H9 (cell line): ENCODE results near the gene CEP192. TPM values are rescaled to one million over a fixed set of nuclear protein-coding genes. Genes with fewer than 3 reads are reported as not detected.

ENCODE experiments used
- DNase-seq: peaks from one replicate; pipeline ENCODE4 v3.0.0-alpha.2; 2017
- H2AFZ ChIP-seq: one replicate; pipeline ENCODE4 v1.6.1; 2013; ENCODE audit warnings: mild to moderate bottlenecking, low read length, control low read depth, moderate library complexity
- H2AK5ac ChIP-seq: 2 replicates; pipeline ENCODE4 v1.6.1; 2013; ENCODE audit warnings: low read length, control low read depth, mixed read lengths; ENCODE audit not compliant: insufficient read length
- H2BK120ac ChIP-seq: one replicate; pipeline ENCODE4 v1.6.1; 2013; ENCODE audit warnings: low read depth, mild to moderate bottlenecking, low read length, control low read depth, inconsistent platforms; ENCODE audit not compliant: poor library complexity, severe bottlenecking
- H2BK12ac ChIP-seq: 2 replicates; pipeline ENCODE4 v1.6.1; 2013; ENCODE audit warnings: low read length, control low read depth, mixed read lengths, low read depth; ENCODE audit not compliant: insufficient read length
- H2BK15ac ChIP-seq: 2 replicates; pipeline ENCODE4 v1.6.1; 2013; ENCODE audit warnings: low read depth, low read length, control low read depth
- H2BK20ac ChIP-seq: one replicate; pipeline ENCODE4 v1.6.1; 2013; ENCODE audit warnings: low read depth, mild to moderate bottlenecking, low read length, control low read depth, inconsistent platforms; ENCODE audit not compliant: poor library complexity, severe bottlenecking
- H2BK5ac ChIP-seq: 2 replicates; pipeline ENCODE4 v1.6.1; 2013; ENCODE audit warnings: low read length, control low read depth, mixed read lengths; ENCODE audit not compliant: insufficient read length
- H3K14ac ChIP-seq: 2 replicates; pipeline ENCODE4 v1.6.1; 2013; ENCODE audit warnings: low read length, control low read depth; ENCODE audit not compliant: insufficient read depth
- H3K18ac ChIP-seq: 2 replicates; pipeline ENCODE4 v1.6.1; 2013; ENCODE audit warnings: low read depth, mild to moderate bottlenecking, mixed read lengths, low read length, control low read depth; ENCODE audit not compliant: insufficient read length
- H3K23ac ChIP-seq: 2 replicates; pipeline ENCODE4 v1.6.1; 2013; ENCODE audit warnings: low read length, control low read depth, mixed read lengths, low read depth; ENCODE audit not compliant: insufficient read length
- H3K23me2 ChIP-seq: 2 replicates; pipeline ENCODE4 v1.6.1; 2013; ENCODE audit warnings: low read depth, mild to moderate bottlenecking, mixed read lengths, low read length, control low read depth; ENCODE audit not compliant: insufficient read length, poor library complexity, severe bottlenecking
- H3K27ac ChIP-seq: 2 replicates; pipeline ENCODE4 v1.5.1; 2013; ENCODE audit warnings: low read length, control low read depth, mixed read lengths, low read depth; ENCODE audit not compliant: insufficient read length
- H3K27me3 ChIP-seq: 2 replicates; pipeline ENCODE4 v1.6.1; 2013; ENCODE audit warnings: low read length, control low read depth, inconsistent platforms; ENCODE audit not compliant: insufficient read depth
- H3K4ac ChIP-seq: 2 replicates; pipeline ENCODE4 v1.6.1; 2013; ENCODE audit warnings: low read depth, mild to moderate bottlenecking, control low read depth, inconsistent platforms, low read length, moderate library complexity
- H3K4me1 ChIP-seq: 2 replicates; pipeline ENCODE4 v1.6.1; 2013; ENCODE audit warnings: low read length, control low read depth, inconsistent platforms; ENCODE audit not compliant: insufficient read depth
- H3K4me2 ChIP-seq: 2 replicates; pipeline ENCODE4 v1.6.1; 2013; ENCODE audit warnings: low read length, control low read depth, mixed read lengths; ENCODE audit not compliant: insufficient read length, insufficient read depth
- H3K56ac ChIP-seq: 2 replicates; pipeline ENCODE4 v1.6.1; 2013; ENCODE audit warnings: low read depth, mild to moderate bottlenecking, mixed read lengths, low read length, control low read depth; ENCODE audit not compliant: insufficient read length
- H3K79me1 ChIP-seq: 2 replicates; pipeline ENCODE4 v1.6.1; 2013; ENCODE audit warnings: low read depth, mild to moderate bottlenecking, moderate library complexity, low read length, control low read depth, inconsistent platforms; ENCODE audit not compliant: insufficient read depth, poor library complexity, severe bottlenecking
- H3K79me2 ChIP-seq: 2 replicates; pipeline ENCODE4 v1.6.1; 2013; ENCODE audit warnings: low read length, control low read depth, inconsistent platforms; ENCODE audit not compliant: insufficient read depth
- H3K9ac ChIP-seq: 2 replicates; pipeline ENCODE4 v1.6.1; 2013; ENCODE audit warnings: low read length, control low read depth, mixed read lengths; ENCODE audit not compliant: insufficient read length; ENCODE audit errors: extremely low read depth
- H3K9me3 ChIP-seq: one replicate; pipeline ENCODE4 v1.6.1; 2013; ENCODE audit warnings: low read depth, low read length, inconsistent platforms; ENCODE audit not compliant: control insufficient read depth
- H3T11ph ChIP-seq: one replicate; pipeline ENCODE4 v1.6.1; 2013; ENCODE audit warnings: mild to moderate bottlenecking, low read length, control low read depth, inconsistent platforms
- H4K20me1 ChIP-seq: one replicate; pipeline ENCODE4 v1.6.1; 2013; ENCODE audit not compliant: control insufficient read depth, insufficient read length, insufficient read depth
- H4K5ac ChIP-seq: 2 replicates; pipeline ENCODE4 v1.6.1; 2013; ENCODE audit warnings: low read depth, mild to moderate bottlenecking, mixed read lengths, low read length, control low read depth; ENCODE audit not compliant: insufficient read length
- H4K8ac ChIP-seq: replicated peaks from 2 replicates; pipeline ENCODE4 v1.6.1; 2013; ENCODE audit warnings: low read length, control low read depth, mixed read lengths, low read depth; ENCODE audit not compliant: insufficient read length
- H4K91ac ChIP-seq: 2 replicates; pipeline ENCODE4 v1.6.1; 2013; ENCODE audit warnings: low read depth, mild to moderate bottlenecking, moderate library complexity, mixed read lengths, low read length, control low read depth; ENCODE audit not compliant: insufficient read length
- H3K27ac Mint-ChIP-seq, 3 experiments: 2 replicates in 2 of 3; 3 replicates in 1 of 3; pipeline ENCODE4 v1.8.0; 2020 to 2021; ENCODE audit warnings: mixed read lengths in 3 of 3, mild to moderate bottlenecking in 1 of 3, moderate library complexity in 1 of 3
- H3K27me3 Mint-ChIP-seq: 2 replicates; pipeline ENCODE4 v1.8.0; 2021; ENCODE audit warnings: low read depth, mild to moderate bottlenecking, moderate library complexity, mixed read lengths
- H3K36me3 Mint-ChIP-seq, 3 experiments: 2 replicates in 2 of 3; 3 replicates in 1 of 3; pipeline ENCODE4 v1.8.0; 2020 to 2021; ENCODE audit warnings: low read depth in 3 of 3, mixed read lengths in 3 of 3; ENCODE audit not compliant: insufficient read depth in 1 of 3
- H3K4me1 Mint-ChIP-seq, 2 experiments: 2 replicates each; pipeline ENCODE4 v1.8.0; 2020; ENCODE audit warnings: mixed read lengths in 2 of 2
- H3K4me3 Mint-ChIP-seq, 2 experiments: 2 replicates in 1 of 2; 3 replicates in 1 of 2; pipeline ENCODE4 v1.8.0; 2020 to 2021; ENCODE audit warnings: mild to moderate bottlenecking in 2 of 2, mixed read lengths in 2 of 2, moderate library complexity in 1 of 2
- H3K9me3 Mint-ChIP-seq, 2 experiments: 2 replicates in 1 of 2; 3 replicates in 1 of 2; pipeline ENCODE4 v1.8.0; 2020; ENCODE audit warnings: mild to moderate bottlenecking in 2 of 2, mixed read lengths in 2 of 2, moderate library complexity in 1 of 2
- WGBS: extraction: QIAGEN DNeasy Blood & Tissue Kit; methylation state at CpG from one replicate; pipeline ENCODE4 v1.1.7; 2013; ENCODE audit warnings: missing lambda C conversion rate, low lambda C conversion rate, mixed read lengths; ENCODE audit not compliant: insufficient read length; ENCODE audit errors: extremely low coverage; 5-methylcytosine and 5-hydroxymethylcytosine counted together
- total RNA-seq: library from RNA; stranded (reverse); gene quantifications from 2 replicates; pipeline ENCODE4 v1.2.1, GENCODE V29; 2021
- TF ChIP-seq, protein P1 (sequence below): fragments of 200-600 bp; sonication (generic); conservative IDR thresholded peaks from 3 replicates; pipeline ENCODE4 v1.8.0; 2021; ENCODE audit warnings: antibody characterized with exemption, mild to moderate bottlenecking

CEP192 gene
- total RNA-seq, 1 experiment from 2014 or later, result 23.5 TPM

DNA sequence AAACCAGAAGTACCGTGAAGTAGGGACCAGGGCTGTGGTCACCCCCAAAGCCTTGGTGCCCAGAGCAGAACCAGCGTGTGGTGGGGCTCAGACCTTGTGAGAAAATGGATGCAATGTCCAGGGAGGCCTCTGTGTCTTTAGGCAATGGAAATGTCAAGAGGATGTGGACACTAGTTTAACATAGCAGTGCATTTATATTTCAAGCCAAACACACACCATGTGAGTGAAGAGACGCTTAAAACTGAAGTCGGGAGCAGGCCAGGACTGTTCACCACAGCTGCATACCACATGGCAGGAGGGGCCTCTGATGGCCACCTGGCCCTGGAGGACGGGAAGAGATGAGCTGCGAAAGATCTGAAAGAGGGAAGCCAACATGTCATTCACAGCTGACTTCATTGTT is 140.1 kb downstream of the CEP192 start:
- no peaks in the 10 kb centered on the region for H3K9me3 ChIP-seq
- WGBS, result no CpG with 5 or more reads among the region's 6 CpGs

More for the DNA sequence above, 140.1 kb downstream of the CEP192 start:
- Histone ChIP-seq H4K91ac (no peak overlapping the region), H3K23me2 (no peaks in the 10 kb centered on the region), H4K20me1 (no peaks in the 10 kb centered on the region), H3K14ac (no peak overlapping the region), H3K79me2 (no peaks in the 10 kb centered on the region), H3K9ac (no peak overlapping the region), H3T11ph (no peak overlapping the region), H3K18ac (no peak overlapping the region), H3K23ac (no peak overlapping the region), H2BK20ac (no peak overlapping the region), H4K8ac (no peak overlapping the region), H3K4me2 (no peak overlapping the region), H2BK5ac (no peak overlapping the region), H2BK15ac (no peak overlapping the region), H4K5ac (no peak overlapping the region), H2BK12ac (no peak overlapping the region), H3K27ac (no peak overlapping the region), H2AK5ac (no peak overlapping the region), H3K4me1 (no peaks in the 10 kb centered on the region), H3K27me3 (peaks cover 2% of the 10 kb centered on the region; the same call in 1 of the 2 replicates), H3K56ac (no peak overlapping the region), H3K79me1 (no peaks in the 10 kb centered on the region), H2AFZ (no peak overlapping the region), H2BK120ac (no peak overlapping the region), H3K4ac (no peak overlapping the region)
- no peak overlapping the region for H3K4me3 Mint-ChIP-seq
- H3K4me1 Mint-ChIP-seq, result peaks cover 2% of the 10 kb centered on the region in 2 experiments; a peak in 2 of 4 replicates
- TF ChIP-seq, protein P1, sequence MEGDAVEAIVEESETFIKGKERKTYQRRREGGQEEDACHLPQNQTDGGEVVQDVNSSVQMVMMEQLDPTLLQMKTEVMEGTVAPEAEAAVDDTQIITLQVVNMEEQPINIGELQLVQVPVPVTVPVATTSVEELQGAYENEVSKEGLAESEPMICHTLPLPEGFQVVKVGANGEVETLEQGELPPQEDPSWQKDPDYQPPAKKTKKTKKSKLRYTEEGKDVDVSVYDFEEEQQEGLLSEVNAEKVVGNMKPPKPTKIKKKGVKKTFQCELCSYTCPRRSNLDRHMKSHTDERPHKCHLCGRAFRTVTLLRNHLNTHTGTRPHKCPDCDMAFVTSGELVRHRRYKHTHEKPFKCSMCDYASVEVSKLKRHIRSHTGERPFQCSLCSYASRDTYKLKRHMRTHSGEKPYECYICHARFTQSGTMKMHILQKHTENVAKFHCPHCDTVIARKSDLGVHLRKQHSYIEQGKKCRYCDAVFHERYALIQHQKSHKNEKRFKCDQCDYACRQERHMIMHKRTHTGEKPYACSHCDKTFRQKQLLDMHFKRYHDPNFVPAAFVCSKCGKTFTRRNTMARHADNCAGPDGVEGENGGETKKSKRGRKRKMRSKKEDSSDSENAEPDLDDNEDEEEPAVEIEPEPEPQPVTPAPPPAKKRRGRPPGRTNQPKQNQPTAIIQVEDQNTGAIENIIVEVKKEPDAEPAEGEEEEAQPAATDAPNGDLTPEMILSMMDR, result no peak
- peaks cover 16 to 19% of the 10 kb centered on the region in 2 experiments for H3K9me3 Mint-ChIP-seq
- H3K36me3 Mint-ChIP-seq, result peaks cover 11 to 23% (median 18%) of the 10 kb centered on the region in 3 experiments
- no peak overlapping the region for H3K27ac Mint-ChIP-seq
- DNase-seq, result no peak
- peaks cover 26% of the 10 kb centered on the region for H3K27me3 Mint-ChIP-seq
